GM12801 (cell line): Measurements from ENCODE around the gene SYCP2.

Experiments used
- CTCF ChIP-seq: IDR thresholded peaks from one replicate; pipeline ENCODE4 v1.5.1; 2011; ENCODE audit warnings: control low read depth; ENCODE audit not compliant: insufficient read length; ENCODE audit errors: extremely low read depth

Gene SYCP2

GRCh38 chr20:59845472-59845871 lies 88.0 kb downstream of the SYCP2 start:
- no peak for TF ChIP-seq CTCF

- no peak for TF ChIP-seq CTCF
These were observed 94.0 kb downstream of the SYCP2 start for GRCh38 chr20:59839400-59839799.

- no peak for TF ChIP-seq CTCF
These were observed 95.6 kb downstream of the SYCP2 start for GRCh38 chr20:59837623-59838394.

GRCh38 chr20:59836767-59837166 lies 96.7 kb downstream of the SYCP2 start:
- no peak for TF ChIP-seq CTCF

- TF ChIP-seq CTCF = no peak
These were observed 97.7 kb downstream of the SYCP2 start for GRCh38 chr20:59835448-59836395.

- no peak for TF ChIP-seq CTCF
These were observed 98.4 kb downstream of the SYCP2 start for GRCh38 chr20:59835057-59835447.
